ENCODE results near the gene DMBX1.
A peak's percentile ranks its signal among the peaks of the same experiment; 100 is the strongest.

The DMBX1 gene

GRCh38 chr1:46526013-46526690 is 36.5 kb downstream of the DMBX1 start:
- DNase-seq (ENCODE audit: low spot score): no peak

GRCh38 chr1:46526691-46527291 is 37.2 kb downstream of the DMBX1 start:
- no peak for DNase-seq (ENCODE audit: low spot score)

GRCh38 chr1:46527474-46528296 is 38.0 kb downstream of the DMBX1 start:
- peak; percentile 89 for DNase-seq (ENCODE audit: low spot score)

- no peak for DNase-seq (ENCODE audit: low spot score)
These were observed 38.8 kb downstream of the DMBX1 start for GRCh38 chr1:46528297-46528955.

- DNase-seq (ENCODE audit: low spot score): no peak
These were observed 39.5 kb downstream of the DMBX1 start for GRCh38 chr1:46529031-46529630.

- no peak for DNase-seq (ENCODE audit: low spot score)
These were observed 40.7 kb downstream of the DMBX1 start for GRCh38 chr1:46530311-46530710.

GRCh38 chr1:46530791-46531409 is 41.3 kb downstream of the DMBX1 start:
- no peak for DNase-seq (ENCODE audit: low spot score)

GRCh38 chr1:46532095-46532494 is 42.5 kb downstream of the DMBX1 start:
- DNase-seq (ENCODE audit: low spot score): no peak

- DNase-seq (ENCODE audit: low spot score): peak; percentile 91
These were observed 43.0 kb downstream of the DMBX1 start for GRCh38 chr1:46532498-46533178.

- DNase-seq (ENCODE audit: low spot score): peak; percentile 74
These were observed 43.7 kb downstream of the DMBX1 start for GRCh38 chr1:46533179-46533864.

- DNase-seq (ENCODE audit: low spot score): no peak
These were observed 45.4 kb downstream of the DMBX1 start for GRCh38 chr1:46535063-46535462.

GRCh38 chr1:46536527-46536926 is 46.9 kb downstream of the DMBX1 start:
- DNase-seq (ENCODE audit: low spot score): no peak

- no peak for DNase-seq (ENCODE audit: low spot score)
These were observed 48.0 kb downstream of the DMBX1 start for GRCh38 chr1:46537651-46538050.

- DNase-seq (ENCODE audit: low spot score): no peak
These were observed 48.5 kb downstream of the DMBX1 start for GRCh38 chr1:46538147-46538546.
